ENCODE results near the gene MINDY4B.

The MINDY4B gene

DNA sequence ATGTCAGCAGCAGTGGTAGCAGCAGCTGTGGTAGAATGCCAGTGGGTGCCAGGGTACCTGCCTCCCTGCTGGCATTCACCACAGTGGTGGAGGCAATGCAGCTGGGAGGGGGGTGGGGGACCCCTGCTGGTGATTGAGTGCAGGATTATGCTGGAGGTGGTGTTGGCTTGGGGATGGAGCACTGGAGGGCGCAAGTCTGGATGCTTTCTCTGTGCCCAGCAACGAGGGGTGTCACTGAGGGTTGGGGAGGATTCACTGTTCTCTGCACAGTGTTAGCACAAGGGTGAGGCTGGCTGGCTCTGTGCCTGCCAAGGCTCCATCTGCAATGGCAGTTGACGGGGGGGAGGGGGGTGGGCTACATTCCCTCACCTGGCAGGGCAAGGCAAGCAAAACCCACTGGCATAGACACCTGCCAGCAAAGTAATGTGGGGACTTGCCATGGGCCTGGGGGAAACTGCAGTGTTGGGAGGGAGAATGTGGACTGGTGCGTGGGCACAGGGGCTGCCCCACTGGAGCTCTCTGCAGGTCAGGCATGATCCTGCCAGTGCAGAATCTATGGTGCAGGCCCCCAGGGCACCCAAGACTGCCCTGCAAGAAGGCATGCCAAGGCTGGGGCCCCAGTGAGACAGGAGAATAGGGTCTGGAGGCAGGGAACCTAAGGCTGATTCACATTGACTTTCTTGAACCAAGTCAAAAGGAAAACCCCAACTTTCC lies 64.3 kb downstream of the MINDY4B start:
- DNase-seq = no peak

DNA sequence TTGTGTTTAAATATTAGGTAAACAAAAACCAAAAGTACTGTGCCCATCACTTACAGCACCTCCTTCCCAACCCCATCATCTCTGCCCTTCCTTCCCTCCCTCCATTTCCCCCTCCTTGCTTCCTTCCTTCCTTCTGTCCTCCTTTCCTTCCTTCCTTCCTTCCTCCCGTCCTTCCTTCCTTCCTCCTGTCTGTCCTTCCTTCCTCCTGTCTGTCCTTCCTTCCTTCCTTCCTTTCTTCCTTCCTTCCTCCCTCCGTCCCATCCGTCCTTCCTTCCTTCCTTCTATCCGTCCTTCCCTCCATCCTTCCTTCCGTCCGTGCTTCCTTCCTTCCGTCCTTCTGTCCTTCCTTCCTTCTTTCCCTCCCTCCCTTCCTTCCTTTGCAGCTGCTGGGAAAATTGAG lies 74.5 kb downstream of the MINDY4B start:
- DNase-seq = no peak

DNA sequence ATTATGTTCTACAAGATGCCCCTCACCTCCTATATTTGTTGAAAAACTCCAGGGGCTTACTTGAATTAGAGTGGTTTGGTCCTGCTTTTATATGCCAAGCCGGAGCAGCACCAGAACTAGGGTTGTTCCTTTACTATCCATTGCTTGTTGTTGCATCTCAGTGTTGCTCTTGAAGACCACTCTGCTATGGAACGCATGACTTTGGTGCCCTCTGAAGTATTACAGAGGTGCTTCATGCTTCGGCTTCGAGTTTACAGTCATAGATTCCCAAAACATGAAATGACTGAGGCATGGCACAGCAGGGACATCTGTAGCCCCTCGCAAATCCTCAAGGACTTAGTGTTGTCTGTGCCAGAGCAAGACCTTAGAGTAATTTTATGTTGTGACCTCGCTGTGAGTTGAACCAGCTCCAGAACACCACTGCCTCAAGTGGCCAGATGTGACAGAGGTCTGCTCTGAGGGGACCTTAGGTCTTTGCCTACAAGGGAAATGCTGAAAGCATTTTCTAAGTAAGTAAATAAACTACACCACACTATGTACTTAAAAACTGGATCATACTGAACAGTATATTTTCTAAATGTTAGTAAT lies 75.1 kb downstream of the MINDY4B start:
- no peak for DNase-seq

- no peak for DNase-seq
Observed at GRCh38 chr3:150829408-150829807, 75.8 kb downstream of the MINDY4B start.

GRCh38 chr3:150828997-150829396 lies 76.2 kb downstream of the MINDY4B start:
- DNase-seq = no peak

GRCh38 chr3:150828261-150828660 lies 77.0 kb downstream of the MINDY4B start:
- DNase-seq = no peak

DNA sequence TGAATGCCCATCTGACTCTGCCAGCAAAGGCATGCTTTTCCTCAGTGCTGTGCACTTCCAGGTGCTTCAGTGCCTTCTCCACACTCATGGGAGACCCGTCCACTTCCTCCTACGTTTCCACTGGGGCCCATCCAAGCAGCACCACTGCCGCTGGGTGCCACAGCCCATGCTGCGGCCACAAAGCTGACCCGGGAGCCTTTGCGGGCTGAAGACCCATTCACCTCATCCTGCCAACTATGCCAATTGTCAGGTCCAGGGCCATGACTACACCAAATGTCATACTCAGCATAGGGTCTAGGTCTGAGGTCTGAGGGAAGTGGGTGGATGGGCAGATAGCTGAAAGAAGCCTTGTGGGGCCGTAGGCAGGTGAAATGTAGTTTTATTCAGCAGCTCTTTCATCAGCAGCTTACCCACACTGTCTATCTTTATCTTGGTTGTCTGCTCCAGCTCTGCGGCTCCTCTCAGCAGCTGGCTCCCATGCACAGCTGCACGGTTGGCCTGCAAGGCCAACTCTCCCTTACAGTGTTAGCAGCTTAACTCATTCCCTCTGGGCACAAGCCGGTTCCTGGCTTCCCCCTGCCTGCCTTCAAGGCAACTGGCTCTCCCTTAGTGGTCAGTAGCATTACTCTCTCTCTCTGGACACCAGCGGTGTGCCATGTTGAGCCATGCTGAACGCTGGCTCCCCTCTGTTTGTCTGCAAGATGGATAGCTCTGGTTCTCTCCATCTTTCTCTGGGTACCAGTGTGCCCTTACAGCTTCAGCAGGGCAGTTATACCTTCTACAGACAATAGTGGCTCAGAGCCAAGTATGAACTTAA lies 78.6 kb downstream of the MINDY4B start:
- no peak for DNase-seq

- DNase-seq = no peak
Observed at GRCh38 chr3:150825916-150826377, 79.3 kb downstream of the MINDY4B start.

DNA sequence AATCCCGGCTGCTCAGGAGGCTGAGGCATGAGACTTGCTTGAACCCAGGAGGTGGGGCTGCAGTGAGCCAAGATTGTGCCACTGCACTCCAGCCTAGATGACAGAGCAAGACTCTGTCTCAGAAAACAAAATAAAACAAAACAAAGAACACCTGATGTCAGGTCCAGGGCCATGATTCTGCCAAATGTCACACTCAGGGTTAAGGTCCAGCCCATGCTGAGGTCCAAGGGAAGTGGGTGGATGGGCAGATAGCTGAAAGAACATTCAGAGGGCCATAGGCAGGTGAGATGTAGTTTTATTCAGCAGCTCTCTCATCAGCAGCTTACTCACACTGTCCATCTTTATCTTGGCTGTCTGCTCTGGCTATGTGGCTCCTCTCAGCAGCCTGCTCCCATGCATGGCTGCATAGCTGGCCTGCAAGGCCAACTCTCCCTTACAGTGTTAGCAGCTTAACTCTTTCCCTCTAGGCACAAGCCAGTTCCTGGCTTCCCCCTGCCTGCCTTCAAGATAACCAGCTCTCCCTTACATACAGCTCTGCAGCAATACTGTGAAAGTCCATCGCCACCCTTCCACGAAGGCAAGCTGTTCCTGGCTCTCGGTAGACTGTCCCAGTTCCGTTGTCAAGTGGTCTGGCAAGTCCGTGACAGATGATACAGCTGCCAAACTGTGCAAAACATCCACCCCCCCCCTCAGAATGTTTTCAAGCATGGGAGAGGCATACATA lies 79.9 kb downstream of the MINDY4B start:
- DNase-seq = no peak

DNA sequence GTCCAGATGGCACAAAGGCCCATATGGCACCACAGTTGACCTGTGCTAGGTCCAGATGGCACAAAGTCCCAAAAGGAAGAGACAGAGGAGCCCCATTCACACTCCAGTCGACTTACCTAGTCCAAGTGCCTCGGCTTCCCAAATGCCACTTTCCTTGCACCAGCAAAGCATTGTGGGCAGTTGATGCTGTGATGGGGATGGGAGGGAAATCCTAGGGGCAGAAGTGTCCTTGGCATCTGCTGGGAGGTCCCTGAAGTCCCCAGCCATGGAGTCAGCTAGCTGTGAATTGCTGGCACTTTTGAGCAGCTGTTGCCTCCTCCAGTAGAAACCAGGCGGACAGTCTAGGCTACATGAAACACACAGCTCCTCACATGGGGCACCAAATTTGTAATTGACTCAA lies 82.0 kb downstream of the MINDY4B start:
- DNase-seq = no peak

GRCh38 chr3:150822636-150823035 lies 82.6 kb downstream of the MINDY4B start:
- DNase-seq = no peak

All from NCI-H1105 treated with DMSO at 0.1 percent for 48 hours (cell line).